ENCODE results near the gene MBL2. TPM values are rescaled to one million over a fixed set of nuclear protein-coding genes. Genes with fewer than 3 reads are reported as not detected.

The MBL2 gene
- total RNA-seq, 2 experiments from 2014 or later: not detected

- no peak overlapping the region for H3K27ac Mint-ChIP-seq
- intact Hi-C loops (cut with micrococcal nuclease): no loop called here
Measured at GRCh38 chr10:52747694-52748093, 24.9 kb downstream of the MBL2 start.

GRCh38 chr10:52746169-52746568 lies 26.4 kb downstream of the MBL2 start:
- H3K36me3 Mint-ChIP-seq (ENCODE audit: low read depth): no peaks in the 10 kb centered on the region
- H3K27ac Mint-ChIP-seq: no peak overlapping the region
- CTCF ChIA-PET: interaction anchor here (0.9 kb wide), 1 partner anchor 36 kb away, joined by 4 read pairs; no protein-coding TSS in a partner anchor
- no peak for DNase-seq
- H3K4me3 Mint-ChIP-seq: no peak overlapping the region
- peaks cover under 1% of the 10 kb centered on the region for H3K27me3 Mint-ChIP-seq (ENCODE audit: low read depth)
- intact Hi-C loops (cut with micrococcal nuclease): no loop called here
- peaks cover 3% of the 10 kb centered on the region for H3K9me3 Mint-ChIP-seq
- no peaks in the 10 kb centered on the region for H3K4me1 Mint-ChIP-seq (ENCODE audit: low read depth)

More at GRCh38 chr10:52747694-52748093, 24.9 kb downstream of the MBL2 start:
- Mint-ChIP-seq H3K4me1 (ENCODE audit: low read depth) (no peaks in the 10 kb centered on the region), H3K9me3 (peaks cover 5% of the 10 kb centered on the region), H3K27me3 (ENCODE audit: low read depth) (peaks cover 3% of the 10 kb centered on the region), H3K36me3 (ENCODE audit: low read depth) (no peaks in the 10 kb centered on the region), H3K4me3 (no peak overlapping the region)
- DNase-seq: no peak
- CTCF ChIA-PET: no interaction called here

GRCh38 chr10:52744057-52744805 lies 28.4 kb downstream of the MBL2 start:
- CTCF ChIA-PET: no interaction called here
- Mint-ChIP-seq H3K4me1 (ENCODE audit: low read depth) (no peaks in the 10 kb centered on the region), H3K4me3 (no peak overlapping the region), H3K36me3 (ENCODE audit: low read depth) (no peaks in the 10 kb centered on the region), H3K9me3 (peaks cover 3% of the 10 kb centered on the region), H3K27me3 (ENCODE audit: low read depth) (no peaks in the 10 kb centered on the region), H3K27ac (no peak overlapping the region)
- intact Hi-C loops (cut with micrococcal nuclease): no loop called here
- no peak for DNase-seq

- no peak overlapping the region for H3K4me3 Mint-ChIP-seq
- peaks cover 3% of the 10 kb centered on the region for H3K9me3 Mint-ChIP-seq
- CTCF ChIA-PET: interaction anchor here (0.6 kb wide), 1 partner anchor 350 kb away, joined by 4 read pairs; no protein-coding TSS in a partner anchor
- no peak overlapping the region for H3K27ac Mint-ChIP-seq
- intact Hi-C loops (cut with micrococcal nuclease): no loop called here
- no peaks in the 10 kb centered on the region for H3K27me3 Mint-ChIP-seq (ENCODE audit: low read depth)
- no peaks in the 10 kb centered on the region for H3K4me1 Mint-ChIP-seq (ENCODE audit: low read depth)
- no peak for DNase-seq
- H3K36me3 Mint-ChIP-seq (ENCODE audit: low read depth): no peaks in the 10 kb centered on the region
Measured at GRCh38 chr10:52742731-52743130, 29.9 kb downstream of the MBL2 start.

GRCh38 chr10:52741851-52742250 lies 30.7 kb downstream of the MBL2 start:
- no peaks in the 10 kb centered on the region for H3K4me1 Mint-ChIP-seq (ENCODE audit: low read depth)
- no peak overlapping the region for H3K4me3 Mint-ChIP-seq
- no peak for DNase-seq
- CTCF ChIA-PET: interaction anchor here (0.6 to 0.9 kb wide), 2 partner anchors 36 to 349 kb away, joined by 4 to 5 read pairs; no protein-coding TSS in a partner anchor
- no peaks in the 10 kb centered on the region for H3K9me3 Mint-ChIP-seq
- H3K36me3 Mint-ChIP-seq (ENCODE audit: low read depth): no peaks in the 10 kb centered on the region
- H3K27ac Mint-ChIP-seq: no peak overlapping the region
- intact Hi-C loops (cut with micrococcal nuclease): loop anchor here (1.0 kb wide), 1 partner anchor 38 kb away; no protein-coding TSS in a partner anchor
- no peaks in the 10 kb centered on the region for H3K27me3 Mint-ChIP-seq (ENCODE audit: low read depth)

GRCh38 chr10:52740913-52741675 lies 31.5 kb downstream of the MBL2 start:
- intact Hi-C loops (cut with micrococcal nuclease): loop anchor here (1.0 kb wide), 1 partner anchor 39 kb away; no protein-coding TSS in a partner anchor
- no peaks in the 10 kb centered on the region for H3K27me3 Mint-ChIP-seq (ENCODE audit: low read depth)
- CTCF ChIA-PET: interaction anchor here (0.7 to 0.9 kb wide), 2 partner anchors 37 to 558 kb away, joined by 3 to 5 read pairs; no protein-coding TSS in a partner anchor

GRCh38 chr10:52740155-52740549 lies 32.4 kb downstream of the MBL2 start:
- DNase-seq: no peak
- Mint-ChIP-seq H3K4me1 (ENCODE audit: low read depth) (no peaks in the 10 kb centered on the region), H3K27ac (no peak overlapping the region), H3K9me3 (no peaks in the 10 kb centered on the region), H3K27me3 (ENCODE audit: low read depth) (no peaks in the 10 kb centered on the region), H3K4me3 (no peak overlapping the region), H3K36me3 (ENCODE audit: low read depth) (no peaks in the 10 kb centered on the region)
- CTCF ChIA-PET: no interaction called here
- intact Hi-C loops (cut with micrococcal nuclease): no loop called here

More at GRCh38 chr10:52740913-52741675, 31.5 kb downstream of the MBL2 start:
- no peaks in the 10 kb centered on the region for H3K4me1 Mint-ChIP-seq (ENCODE audit: low read depth)
- no peak overlapping the region for H3K27ac Mint-ChIP-seq
- H3K4me3 Mint-ChIP-seq: no peak overlapping the region
- no peaks in the 10 kb centered on the region for H3K9me3 Mint-ChIP-seq
- no peaks in the 10 kb centered on the region for H3K36me3 Mint-ChIP-seq (ENCODE audit: low read depth)
- DNase-seq: peak; percentile 55

GRCh38 chr10:52739380-52740154 lies 33.0 kb downstream of the MBL2 start:
- DNase-seq: no peak
- Mint-ChIP-seq H3K36me3 (ENCODE audit: low read depth) (no peaks in the 10 kb centered on the region), H3K27me3 (ENCODE audit: low read depth) (no peaks in the 10 kb centered on the region), H3K4me1 (ENCODE audit: low read depth) (no peaks in the 10 kb centered on the region), H3K9me3 (peaks cover 1% of the 10 kb centered on the region), H3K27ac (no peak overlapping the region), H3K4me3 (no peak overlapping the region)
- intact Hi-C loops (cut with micrococcal nuclease): no loop called here
- CTCF ChIA-PET: no interaction called here

- H3K27ac Mint-ChIP-seq: no peak overlapping the region
- H3K9me3 Mint-ChIP-seq: peaks cover 1% of the 10 kb centered on the region
- intact Hi-C loops (cut with micrococcal nuclease): no loop called here
- H3K4me3 Mint-ChIP-seq: no peak overlapping the region
- no peaks in the 10 kb centered on the region for H3K27me3 Mint-ChIP-seq (ENCODE audit: low read depth)
- no peaks in the 10 kb centered on the region for H3K4me1 Mint-ChIP-seq (ENCODE audit: low read depth)
- CTCF ChIA-PET: no interaction called here
- no peak for DNase-seq
- no peaks in the 10 kb centered on the region for H3K36me3 Mint-ChIP-seq (ENCODE audit: low read depth)
Measured at GRCh38 chr10:52738951-52739350, 33.6 kb downstream of the MBL2 start.

GRCh38 chr10:52729271-52730104 lies 43.1 kb downstream of the MBL2 start:
- no peak for DNase-seq
- CTCF ChIA-PET: interaction anchor here (0.8 kb wide), 3 partner anchors 79 to 422 kb away, joined by 3 to 4 read pairs (median 3); no protein-coding TSS in a partner anchor

GRCh38 chr10:52720018-52720417 lies 52.6 kb downstream of the MBL2 start:
- Mint-ChIP-seq H3K4me1 (ENCODE audit: low read depth) (no peaks in the 10 kb centered on the region), H3K4me3 (no peak overlapping the region), H3K9me3 (peaks cover 5% of the 10 kb centered on the region), H3K27me3 (ENCODE audit: low read depth) (no peaks in the 10 kb centered on the region), H3K36me3 (ENCODE audit: low read depth) (no peaks in the 10 kb centered on the region), H3K27ac (no peak overlapping the region)
- CTCF ChIA-PET: no interaction called here
- intact Hi-C loops (cut with micrococcal nuclease): no loop called here
- DNase-seq: no peak

More at GRCh38 chr10:52729271-52730104, 43.1 kb downstream of the MBL2 start:
- H3K36me3 Mint-ChIP-seq (ENCODE audit: low read depth): no peaks in the 10 kb centered on the region
- no peak overlapping the region for H3K27ac Mint-ChIP-seq
- H3K27me3 Mint-ChIP-seq (ENCODE audit: low read depth): no peaks in the 10 kb centered on the region
- no peak overlapping the region for H3K4me3 Mint-ChIP-seq
- H3K4me1 Mint-ChIP-seq (ENCODE audit: low read depth): no peaks in the 10 kb centered on the region
- peaks cover 4% of the 10 kb centered on the region for H3K9me3 Mint-ChIP-seq
- intact Hi-C loops (cut with micrococcal nuclease): loop anchor here (1.0 kb wide), 2 partner anchors 85 to 421 kb away; no protein-coding TSS in a partner anchor

Data from activated naive CD4-positive, alpha-beta T cell treated with anti-CD3 and anti-CD28 coated beads for 36 hours (primary cell).